ENCODE results near the gene EARS2. TPM values are rescaled to one million over a fixed set of nuclear protein-coding genes. Genes with fewer than 3 reads are reported as not detected.
"Not testable (repeated sequence)": the region's sequence is repeated elsewhere in the genome, so short reads cannot be mapped to it uniquely, and the experiment has no call there.

The EARS2 gene
- total RNA-seq, 1 experiment from 2014 or later, result 55.9 TPM

GRCh38 chr16:23584186-23585076 lies 27.3 kb upstream of the EARS2 start:
- Mint-ChIP-seq H3K27ac (peak overlapping the region; percentile 93), H3K9me3 (no peaks in the 10 kb centered on the region), H3K4me3 (no peak overlapping the region), H3K4me1 (no peaks in the 10 kb centered on the region), H3K36me3 (peaks cover 63% of the 10 kb centered on the region), H3K27me3 (ENCODE audit: low read depth) (no peaks in the 10 kb centered on the region)
- DNase-seq (ENCODE audit: low spot score) (no peak), ATAC-seq (no peak)
- CTCF ChIA-PET, result interaction anchor here (1.0 kb wide), 1 partner anchor 12 kb away, joined by 3 read pairs; no protein-coding TSS in a partner anchor
- TF ChIP-seq E2F5 (CRISPR knock-in tag; IDR thresholded peaks at IDR 0.05) (no peak), NFE2L1 (CRISPR knock-in tag; IDR thresholded peaks at IDR 0.05) (no peak), ATF3 (CRISPR knock-in tag; conservative IDR thresholded peaks at IDR 0.05) (no peak), MYBL2 (CRISPR knock-in tag; IDR thresholded peaks at IDR 0.05) (no peak), ZNF121 (CRISPR knock-in tag; IDR thresholded peaks at IDR 0.05) (no peak), GABPB1 (CRISPR knock-in tag; IDR thresholded peaks at IDR 0.05) (no peak), ETV6 (CRISPR knock-in tag; IDR thresholded peaks at IDR 0.05) (no peak), ZNF396 (CRISPR knock-in tag; IDR thresholded peaks at IDR 0.05; ENCODE audit: borderline replicate concordance) (no peak), TCF7 (CRISPR knock-in tag; IDR thresholded peaks at IDR 0.05; ENCODE audit: low read depth) (no peak), ZNF317 (CRISPR knock-in tag; IDR thresholded peaks at IDR 0.05; ENCODE audit: borderline replicate concordance, low read depth) (no peak), HMGA2 (CRISPR knock-in tag; IDR thresholded peaks at IDR 0.05) (no peak), NR3C1 (CRISPR knock-in tag; conservative IDR thresholded peaks at IDR 0.05; ENCODE audit: low read depth) (no peak), AR (CRISPR knock-in tag; IDR thresholded peaks at IDR 0.05) (no peak), NFATC4 (CRISPR knock-in tag; IDR thresholded peaks at IDR 0.05) (no peak), TEAD1 (CRISPR knock-in tag; IDR thresholded peaks at IDR 0.05) (no peak)
- POLR2A ChIA-PET, result interaction anchor here (0.6 kb wide), 1 partner anchor 110 kb away, joined by 3 read pairs; no protein-coding TSS in a partner anchor

- H3K36me3 Mint-ChIP-seq, result peaks cover 60% of the 10 kb centered on the region
- H3K4me3 Mint-ChIP-seq; CTCF ChIA-PET; H3K27ac Mint-ChIP-seq; DNase-seq (ENCODE audit: low spot score); POLR2A ChIA-PET; H3K27me3 Mint-ChIP-seq (ENCODE audit: low read depth); H3K9me3 Mint-ChIP-seq; H3K4me1 Mint-ChIP-seq; ATAC-seq: not testable (repeated sequence)
Measured at GRCh38 chr16:23583271-23583670, 26.1 kb upstream of the EARS2 start.

- ChIA-PET CTCF (no interaction called here), POLR2A (no interaction called here)
- Mint-ChIP-seq H3K27me3 (ENCODE audit: low read depth) (no peaks in the 10 kb centered on the region), H3K4me1 (no peaks in the 10 kb centered on the region), H3K4me3 (no peak overlapping the region), H3K27ac (no peak overlapping the region), H3K36me3 (peaks cover 54% of the 10 kb centered on the region), H3K9me3 (no peaks in the 10 kb centered on the region)
- no peak for ATAC-seq
- DNase-seq (ENCODE audit: low spot score), result no peak
- TF ChIP-seq ZBTB43 (CRISPR knock-in tag; IDR thresholded peaks at IDR 0.05) (no peak), ARID4B (CRISPR knock-in tag; IDR thresholded peaks at IDR 0.05; ENCODE audit: borderline replicate concordance) (no peak), ZSCAN18 (CRISPR knock-in tag; IDR thresholded peaks at IDR 0.05) (no peak), JAZF1 (CRISPR knock-in tag; IDR thresholded peaks at IDR 0.05) (no peak), ZNF219 (CRISPR knock-in tag; IDR thresholded peaks at IDR 0.05; ENCODE audit: borderline replicate concordance) (no peak)
Measured at GRCh38 chr16:23581764-23582163, 24.6 kb upstream of the EARS2 start.

All from WTC11 (cell line).